Right ventricle myocardium inferior (tissue), 1 donor: ENCODE results near the gene CD99. TPM values are rescaled to one million over a fixed set of nuclear protein-coding genes. Genes with fewer than 3 reads are reported as not detected.

ENCODE experiments used
- ATAC-seq: fragments of 200-7000 bp; cut with Tn5 transposase; one replicate; pipeline ENCODE4 v1.9.1; 2020; ENCODE audit warnings: mild to moderate bottlenecking, moderate library complexity
- DNase-seq: peaks from one replicate; pipeline ENCODE4 v3.0.0; 2021; ENCODE audit errors: missing footprints
- intact Hi-C: fragments of 100-400 bp; cut with DNase I; formaldehyde crosslinking; loops from one replicate; pipeline ENCODE4 v1.11.0; 2022
- total RNA-seq: library from RNA; stranded (reverse); fragmentation: NEBNext Ultra II Directional; extraction: Animal tissue kit (Norgen Biotek cat#: 25700); gene quantifications from one replicate; pipeline ENCODE4 v1.2.1, GENCODE V29; 2021
- donor health status: DM: no; HTN: yes; CAD: no; lungs with severe emphysema.

The CD99 gene
- total RNA-seq, 1 donor from 2014 or later, result 359 TPM

GRCh38 chrX:2782171-2782570, 91.1 kb downstream of the CD99 start:
- no peak for ATAC-seq
- intact Hi-C loops, result no loop called here
- DNase-seq, result no peak

- DNase-seq (no peak), ATAC-seq (no peak)
- intact Hi-C loops, result no loop called here
These were observed 91.7 kb downstream of the CD99 start for GRCh38 chrX:2782778-2783177.

DNA sequence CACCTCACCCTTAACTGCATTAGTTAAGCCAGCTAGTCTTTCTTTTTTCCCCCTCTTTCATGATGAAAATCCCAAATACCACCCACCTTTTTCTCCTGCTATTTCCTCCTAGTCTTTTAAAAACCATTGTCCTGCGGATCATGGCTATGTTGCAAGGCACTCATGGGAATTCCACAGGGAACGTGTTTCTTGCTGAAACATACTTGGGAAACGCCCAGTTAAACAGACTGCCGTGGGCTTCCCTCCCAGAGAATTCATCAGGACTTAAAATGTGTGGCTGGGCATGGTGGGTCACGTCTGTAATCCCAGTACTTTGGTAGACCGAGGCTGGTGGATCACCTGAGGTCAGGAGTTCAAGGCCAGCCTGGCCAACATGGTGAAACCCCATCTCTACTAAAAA, 92.9 kb downstream of the CD99 start:
- DNase-seq (no peak), ATAC-seq (peak; percentile 37)
- intact Hi-C loops, result no loop called here

DNA sequence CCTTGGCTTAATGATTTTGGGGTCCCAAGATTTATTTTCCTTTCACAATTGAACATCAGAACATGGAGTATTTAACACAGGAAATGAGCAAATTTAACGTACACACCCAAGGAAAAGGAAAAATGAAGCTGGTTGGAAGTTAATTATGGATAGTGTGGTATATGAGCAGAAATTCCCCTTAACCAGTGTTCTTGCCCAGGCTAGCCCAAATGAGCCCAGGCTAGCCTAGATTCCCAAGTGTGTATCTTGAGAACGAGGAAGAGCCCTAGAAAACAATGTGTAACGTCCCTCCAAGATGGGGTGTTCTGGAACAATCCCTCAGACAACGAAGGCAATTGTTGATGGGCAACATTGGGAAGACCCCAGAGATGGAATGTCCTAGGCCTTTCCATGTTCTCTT, 94.4 kb downstream of the CD99 start:
- DNase-seq (no peak), ATAC-seq (no peak)
- intact Hi-C loops, result no loop called here

- ATAC-seq, result no peak
- DNase-seq, result no peak
- intact Hi-C loops, result no loop called here
These were observed 97.9 kb downstream of the CD99 start for GRCh38 chrX:2788980-2789379.

DNA sequence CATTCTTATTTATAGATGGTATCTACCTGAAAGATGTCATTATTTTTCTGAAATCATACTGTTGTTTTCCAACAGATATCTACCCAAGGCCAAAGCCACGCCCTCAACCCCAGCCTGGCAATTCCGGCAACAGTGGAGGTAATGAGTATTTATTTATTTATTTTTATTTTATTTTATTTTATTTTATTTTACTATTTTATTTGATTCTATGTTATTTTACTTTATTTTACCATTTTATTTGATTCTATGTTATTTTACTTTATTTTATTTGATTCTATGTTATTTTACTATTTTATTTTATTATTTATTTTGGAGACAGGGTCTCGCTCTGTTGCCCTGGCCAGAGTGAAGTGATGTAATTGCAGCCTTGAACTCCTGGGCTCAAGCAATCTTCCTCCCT, 98.5 kb downstream of the CD99 start:
- no peak for DNase-seq
- no peak for ATAC-seq
- intact Hi-C loops, result no loop called here

Other genes with a start within 250 kb of the CD99 start
- 31.0 TPM for gene DHRSX, start 190.3 kb upstream of the CD99 start, total RNA-seq
- 64.8 TPM for gene ZBED1, start 190.3 kb upstream of the CD99 start, total RNA-seq
- gene XG, start 60.7 kb downstream of the CD99 start, total RNA-seq, result 0.19 TPM
- gene GYG2, start 137.6 kb downstream of the CD99 start, total RNA-seq, result 1.5 TPM
- gene ARSD, start 238.0 kb downstream of the CD99 start, total RNA-seq, result 5.4 TPM